ENCODE results near the gene ADAM22. TPM values are rescaled to one million over a fixed set of nuclear protein-coding genes. Genes with fewer than 3 reads are reported as not detected.

Gene ADAM22
- total RNA-seq, 4 donors from 2014 or later: 0.88 to 2.5 (median 1.6) TPM

- TF ChIP-seq POLR2A (IDR thresholded peaks at IDR 0.05): no peak
- TF ChIP-seq, protein P1, sequence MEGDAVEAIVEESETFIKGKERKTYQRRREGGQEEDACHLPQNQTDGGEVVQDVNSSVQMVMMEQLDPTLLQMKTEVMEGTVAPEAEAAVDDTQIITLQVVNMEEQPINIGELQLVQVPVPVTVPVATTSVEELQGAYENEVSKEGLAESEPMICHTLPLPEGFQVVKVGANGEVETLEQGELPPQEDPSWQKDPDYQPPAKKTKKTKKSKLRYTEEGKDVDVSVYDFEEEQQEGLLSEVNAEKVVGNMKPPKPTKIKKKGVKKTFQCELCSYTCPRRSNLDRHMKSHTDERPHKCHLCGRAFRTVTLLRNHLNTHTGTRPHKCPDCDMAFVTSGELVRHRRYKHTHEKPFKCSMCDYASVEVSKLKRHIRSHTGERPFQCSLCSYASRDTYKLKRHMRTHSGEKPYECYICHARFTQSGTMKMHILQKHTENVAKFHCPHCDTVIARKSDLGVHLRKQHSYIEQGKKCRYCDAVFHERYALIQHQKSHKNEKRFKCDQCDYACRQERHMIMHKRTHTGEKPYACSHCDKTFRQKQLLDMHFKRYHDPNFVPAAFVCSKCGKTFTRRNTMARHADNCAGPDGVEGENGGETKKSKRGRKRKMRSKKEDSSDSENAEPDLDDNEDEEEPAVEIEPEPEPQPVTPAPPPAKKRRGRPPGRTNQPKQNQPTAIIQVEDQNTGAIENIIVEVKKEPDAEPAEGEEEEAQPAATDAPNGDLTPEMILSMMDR (IDR thresholded peaks at IDR 0.05): no peak
- no peak for DNase-seq
- Histone ChIP-seq H3K27me3 (no peaks in the 10 kb centered on the region), H3K36me3 (no peaks in the 10 kb centered on the region), H3K4me1 (no peaks in the 10 kb centered on the region), H3K4me3 (no peak overlapping the region), H3K27ac (no peak overlapping the region), H3K9me3 (no peaks in the 10 kb centered on the region)
Observed at GRCh38 chr7:88002617-88003016, 68.6 kb downstream of the ADAM22 start.

DNA sequence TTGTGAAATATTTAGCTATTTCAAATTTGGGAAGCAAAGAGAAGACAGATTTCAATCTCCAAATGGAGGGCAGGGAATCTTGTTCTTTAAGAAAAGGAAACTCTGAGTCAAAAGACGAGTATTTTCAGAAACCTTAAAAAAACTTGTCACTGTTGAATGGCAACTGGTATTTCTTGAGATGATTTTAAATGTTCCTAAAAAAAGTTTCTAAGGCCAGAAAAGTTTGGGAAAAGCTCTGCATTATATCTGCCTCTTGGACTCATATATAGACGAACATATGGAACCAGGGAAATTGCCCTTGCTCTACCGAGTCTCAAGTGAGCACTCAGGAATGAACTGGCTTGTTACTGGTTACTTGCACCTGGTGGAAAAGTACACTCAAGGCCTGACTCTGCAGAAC is 69.5 kb downstream of the ADAM22 start:
- no peaks in the 10 kb centered on the region for H3K27me3 ChIP-seq
- H3K36me3 ChIP-seq: no peaks in the 10 kb centered on the region
- H3K9me3 ChIP-seq: no peaks in the 10 kb centered on the region
- TF ChIP-seq POLR2A (IDR thresholded peaks at IDR 0.05): no peak
- TF ChIP-seq, protein P1 (IDR thresholded peaks at IDR 0.05): no peak
- no peak for DNase-seq
- H3K4me1 ChIP-seq: no peaks in the 10 kb centered on the region
- no peak overlapping the region for H3K27ac ChIP-seq
- H3K4me3 ChIP-seq: no peak overlapping the region

DNA sequence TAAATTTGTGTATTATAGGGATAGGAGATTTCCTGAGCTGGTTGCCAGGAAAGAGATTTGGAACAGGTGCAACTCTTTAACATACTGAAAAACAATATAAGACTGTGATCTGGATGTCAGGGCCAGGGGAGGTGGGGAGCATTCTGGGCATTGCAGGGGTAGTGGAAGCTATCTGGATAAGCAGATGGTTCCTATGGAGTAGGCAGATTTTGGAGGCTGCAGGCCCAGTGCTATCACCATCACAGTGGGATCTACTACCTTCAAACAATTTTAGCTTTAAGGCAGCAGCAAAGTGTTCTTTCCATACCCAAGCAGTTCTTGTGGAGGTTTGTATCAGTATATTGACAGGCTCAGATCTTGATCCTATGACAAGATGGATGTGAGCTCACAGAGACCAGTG is 71.1 kb downstream of the ADAM22 start:
- H3K27me3 ChIP-seq: no peaks in the 10 kb centered on the region
- no peak overlapping the region for H3K4me3 ChIP-seq
- no peak for TF ChIP-seq POLR2A (IDR thresholded peaks at IDR 0.05)
- TF ChIP-seq, protein P1 (IDR thresholded peaks at IDR 0.05): no peak
- H3K27ac ChIP-seq: no peak overlapping the region
- H3K4me1 ChIP-seq: no peaks in the 10 kb centered on the region
- no peaks in the 10 kb centered on the region for H3K9me3 ChIP-seq
- no peak for DNase-seq
- no peaks in the 10 kb centered on the region for H3K36me3 ChIP-seq

DNA sequence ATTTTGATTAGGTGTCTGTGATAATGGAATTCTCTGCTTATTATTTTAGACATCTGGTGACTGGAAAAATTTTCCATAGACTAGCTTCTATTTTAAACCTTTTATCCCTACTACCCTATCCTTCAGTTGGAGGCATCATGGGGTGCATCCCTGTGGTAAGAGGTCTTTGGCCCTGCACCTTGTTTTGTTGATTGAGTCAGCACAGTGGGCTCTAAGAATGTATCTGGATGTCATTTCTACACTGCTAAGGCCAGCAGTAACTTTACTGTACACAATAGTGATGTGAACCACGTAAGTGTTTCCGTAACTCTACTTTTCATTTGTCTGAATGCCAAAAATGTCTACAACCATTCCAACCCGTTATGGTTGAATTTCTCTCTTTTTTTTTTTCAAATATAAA is 75.6 kb downstream of the ADAM22 start:
- TF ChIP-seq, protein P1 (IDR thresholded peaks at IDR 0.05): no peak
- no peak for TF ChIP-seq POLR2A (IDR thresholded peaks at IDR 0.05)
- Histone ChIP-seq H3K27ac (no peak overlapping the region), H3K9me3 (no peaks in the 10 kb centered on the region), H3K4me1 (no peaks in the 10 kb centered on the region), H3K4me3 (no peak overlapping the region), H3K27me3 (no peaks in the 10 kb centered on the region), H3K36me3 (no peaks in the 10 kb centered on the region)
- DNase-seq: no peak

DNA sequence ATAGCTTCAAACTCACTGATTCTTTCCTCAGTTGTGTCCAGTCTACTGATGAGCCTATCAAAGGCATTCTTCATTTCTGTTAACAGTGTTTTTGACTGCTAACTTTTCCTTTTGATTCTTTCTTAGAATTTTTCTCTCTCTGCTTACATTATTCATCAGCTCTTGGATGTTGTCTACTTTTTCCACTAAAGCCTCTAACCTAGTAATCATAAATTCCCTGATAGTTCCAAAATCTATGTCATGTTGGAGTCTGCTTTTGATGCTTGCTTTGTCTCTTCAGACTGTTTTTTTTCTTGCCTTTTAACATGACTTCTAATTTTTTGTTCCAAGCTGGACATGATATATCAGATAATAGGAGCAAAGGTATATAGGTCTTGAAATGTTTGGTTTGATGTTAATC is 78.0 kb downstream of the ADAM22 start:
- TF ChIP-seq, protein P1 (IDR thresholded peaks at IDR 0.05): no peak
- TF ChIP-seq POLR2A (IDR thresholded peaks at IDR 0.05): no peak
- DNase-seq: no peak
- no peaks in the 10 kb centered on the region for H3K9me3 ChIP-seq

DNA sequence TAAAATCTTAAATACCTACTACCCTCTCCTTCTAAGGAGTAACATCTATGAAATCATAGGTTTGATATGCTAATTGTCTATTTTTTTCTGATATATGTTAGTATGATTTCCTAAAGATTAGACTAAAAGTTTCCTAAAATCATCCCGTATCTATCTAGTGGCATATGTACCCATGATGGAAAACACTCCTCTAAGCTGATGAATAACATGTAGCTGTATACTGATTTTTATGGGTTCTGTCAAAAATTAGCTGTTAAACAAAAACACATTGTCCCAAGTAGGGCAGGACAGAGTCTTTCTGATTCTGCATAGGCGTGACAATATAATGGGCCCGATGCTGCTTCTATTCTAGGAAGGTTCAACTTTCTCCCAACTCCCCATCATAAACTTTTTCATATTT is 79.9 kb downstream of the ADAM22 start:
- TF ChIP-seq, protein P1 (IDR thresholded peaks at IDR 0.05): no peak
- no peak for TF ChIP-seq POLR2A (IDR thresholded peaks at IDR 0.05)
- Histone ChIP-seq H3K36me3 (no peaks in the 10 kb centered on the region), H3K27ac (no peak overlapping the region), H3K4me1 (no peaks in the 10 kb centered on the region), H3K4me3 (no peak overlapping the region), H3K9me3 (no peaks in the 10 kb centered on the region), H3K27me3 (no peaks in the 10 kb centered on the region)
- no peak for DNase-seq

More for the DNA sequence above, 78.0 kb downstream of the ADAM22 start:
- Histone ChIP-seq H3K36me3 (no peaks in the 10 kb centered on the region), H3K4me3 (no peak overlapping the region), H3K4me1 (no peaks in the 10 kb centered on the region), H3K27ac (no peak overlapping the region), H3K27me3 (no peaks in the 10 kb centered on the region)
